GM21447 (cell line): ENCODE measurements around the gene ARL4C.
"Not testable (repeated sequence)": the region's sequence is repeated elsewhere in the genome, so short reads cannot be mapped to it uniquely, and the experiment has no call there.

Experiments
- ATAC-seq: cut with Tn5 transposase; IDR thresholded peaks from one replicate; pipeline ENCODE4 v1.9.1; 2021; ENCODE audit not compliant: unreplicated experiment

ARL4C gene

DNA sequence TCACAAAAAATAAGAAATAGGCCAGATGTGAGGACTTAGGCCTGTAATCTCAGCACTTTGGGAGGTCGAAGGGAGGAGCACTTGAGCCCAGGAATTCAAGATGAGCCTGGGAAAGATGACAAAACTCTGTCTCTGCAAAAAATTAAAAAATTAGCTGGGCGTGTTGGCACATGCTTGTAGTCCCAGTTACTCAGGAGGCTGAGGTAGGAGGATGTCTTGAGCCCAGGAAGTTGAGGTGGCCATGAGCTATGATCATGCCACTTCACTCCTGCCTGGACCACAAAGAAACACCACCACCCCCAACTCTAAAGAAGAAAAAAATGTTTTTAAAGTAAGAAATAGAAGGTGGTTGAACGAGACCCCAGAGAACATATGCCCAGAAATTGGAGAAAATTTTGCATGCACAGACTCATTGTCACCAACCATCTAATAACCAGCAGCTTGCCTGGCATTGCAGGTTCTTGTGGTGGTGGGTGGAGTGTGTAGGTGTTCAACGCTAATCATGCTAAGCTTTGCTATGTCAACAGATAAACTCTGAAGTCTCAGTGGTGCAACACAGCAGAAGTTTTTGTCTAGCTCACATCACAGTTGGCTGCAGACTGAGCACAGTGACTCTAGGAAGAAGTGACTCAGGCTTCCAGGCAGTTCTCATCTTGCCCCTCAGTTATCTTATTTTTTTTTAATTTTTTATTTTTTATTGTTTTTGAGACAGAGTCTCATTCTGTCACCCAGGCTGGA, 18.6 kb downstream of the ARL4C start:
- no peak for ATAC-seq

DNA sequence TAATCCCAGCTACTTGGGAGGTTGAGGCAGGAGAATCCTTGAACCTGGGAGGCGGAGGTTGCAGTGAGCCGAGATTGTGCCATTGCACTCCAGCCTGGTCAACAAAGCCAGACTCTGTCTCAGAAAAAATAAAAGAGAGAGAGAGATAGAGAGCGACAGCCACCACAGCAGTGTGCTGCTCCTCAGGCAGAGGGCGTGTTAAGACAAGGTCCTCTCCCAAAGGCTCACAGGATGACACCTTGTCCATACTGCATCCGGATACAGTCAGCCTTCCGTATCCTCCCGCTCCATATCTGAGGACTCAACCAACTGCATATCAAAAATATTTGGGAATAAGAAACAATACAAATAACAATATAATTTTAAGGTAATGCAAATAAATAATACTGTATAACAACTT, 20.1 kb downstream of the ARL4C start:
- no peak for ATAC-seq

DNA sequence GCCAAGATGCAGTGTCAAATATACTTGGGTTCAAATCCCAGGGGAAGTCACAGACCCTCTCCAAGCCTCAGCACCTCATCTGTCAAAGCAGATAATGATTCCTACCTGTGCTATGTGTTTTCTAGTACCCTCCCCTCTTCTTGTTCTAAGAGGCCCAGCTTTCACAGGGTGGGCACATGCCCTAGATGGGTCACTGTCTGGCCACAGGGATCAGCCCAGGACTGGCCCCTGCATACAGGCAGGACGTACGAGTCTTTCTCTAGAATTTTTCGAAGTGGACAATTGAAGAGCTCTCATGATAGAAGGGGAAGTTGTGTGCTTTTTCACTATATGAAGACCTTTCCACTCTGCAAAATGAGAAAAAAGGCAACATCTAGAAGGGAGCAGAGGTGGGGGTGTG, 22.2 kb downstream of the ARL4C start:
- ATAC-seq: no peak

DNA sequence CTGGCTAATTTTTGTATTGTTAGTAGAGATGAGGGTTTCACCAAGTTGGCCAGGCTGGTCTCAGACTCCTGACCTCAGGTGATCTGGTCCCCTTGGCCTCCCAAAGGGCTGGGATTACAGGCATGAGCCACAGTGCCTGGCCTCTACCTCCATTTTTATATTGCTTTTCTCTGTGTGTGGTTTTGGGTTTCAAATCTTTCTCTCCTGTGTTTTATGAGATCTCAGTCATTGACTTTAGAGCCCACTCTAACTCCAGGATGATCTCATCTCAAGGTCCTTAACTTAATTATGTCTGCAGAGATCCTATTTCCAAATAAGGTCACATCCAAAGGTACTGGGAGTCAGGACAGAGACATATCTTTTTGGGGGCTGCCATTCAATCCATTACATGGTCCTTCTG, 24.7 kb downstream of the ARL4C start:
- ATAC-seq: no peak

DNA sequence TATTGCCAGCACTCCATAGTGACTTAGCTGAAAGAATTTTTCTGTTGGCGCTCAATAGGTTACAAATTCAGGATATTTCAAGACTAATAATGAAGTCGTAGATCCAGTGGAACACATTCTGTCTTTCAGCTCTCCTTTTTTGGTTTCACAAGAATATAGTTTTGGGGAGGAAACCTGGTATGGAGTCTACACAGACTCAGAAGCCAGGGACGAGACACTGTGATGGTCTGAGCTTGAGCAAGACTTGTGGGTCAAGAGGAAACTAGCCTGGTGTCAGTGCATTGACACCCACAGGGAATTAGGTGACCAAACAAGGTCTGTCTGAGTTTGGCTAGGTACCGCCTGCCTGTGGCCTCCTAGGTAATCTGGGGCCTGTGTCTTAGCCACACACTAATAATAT, 26.9 kb downstream of the ARL4C start:
- no peak for ATAC-seq

DNA sequence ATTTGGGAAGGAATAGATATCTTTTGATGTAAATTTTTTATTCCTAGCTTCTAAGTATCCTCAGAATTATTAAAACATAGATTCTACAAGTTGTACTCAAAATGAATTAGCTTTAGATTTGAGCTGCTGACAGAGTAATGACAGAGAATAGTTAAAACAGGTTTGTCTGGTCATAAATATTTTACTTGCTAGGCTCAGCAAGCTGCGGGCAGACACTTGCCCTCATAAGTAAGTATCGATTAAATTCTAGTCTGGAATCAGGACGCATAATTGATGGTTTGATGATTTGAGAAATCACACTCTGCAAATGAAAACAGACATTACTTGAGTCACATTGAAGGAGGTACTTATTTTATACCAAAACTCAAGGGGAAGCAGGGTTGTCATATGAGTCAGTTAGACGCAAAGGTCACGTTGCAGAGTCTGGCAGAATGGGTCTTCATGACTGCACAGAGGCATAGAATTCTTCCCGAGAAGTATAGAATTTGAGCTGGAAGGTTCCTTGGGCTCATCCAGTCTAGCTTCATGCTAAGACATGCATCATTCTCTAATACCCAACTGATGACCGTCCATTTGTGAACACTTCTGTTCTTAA, 27.5 kb downstream of the ARL4C start:
- ATAC-seq: no peak

DNA sequence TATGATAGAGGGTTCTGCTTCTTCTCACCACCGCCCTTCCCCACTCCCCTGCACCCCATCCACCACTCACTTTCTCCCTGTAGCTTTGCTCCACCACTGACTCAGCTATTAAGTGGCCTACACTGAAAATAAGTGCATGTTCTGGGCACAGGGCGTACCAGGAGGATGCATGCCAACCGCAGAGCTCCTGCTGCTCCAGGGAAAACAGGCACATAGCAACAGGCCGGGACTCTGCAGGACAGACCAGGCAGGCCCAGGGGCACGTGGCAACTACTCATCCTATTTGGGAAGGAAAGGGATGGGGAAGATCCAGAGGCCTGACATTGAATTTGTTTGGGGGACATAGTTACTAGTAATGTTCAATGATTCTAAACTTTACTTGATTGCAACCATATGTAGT, 28.4 kb downstream of the ARL4C start:
- no peak for ATAC-seq

DNA sequence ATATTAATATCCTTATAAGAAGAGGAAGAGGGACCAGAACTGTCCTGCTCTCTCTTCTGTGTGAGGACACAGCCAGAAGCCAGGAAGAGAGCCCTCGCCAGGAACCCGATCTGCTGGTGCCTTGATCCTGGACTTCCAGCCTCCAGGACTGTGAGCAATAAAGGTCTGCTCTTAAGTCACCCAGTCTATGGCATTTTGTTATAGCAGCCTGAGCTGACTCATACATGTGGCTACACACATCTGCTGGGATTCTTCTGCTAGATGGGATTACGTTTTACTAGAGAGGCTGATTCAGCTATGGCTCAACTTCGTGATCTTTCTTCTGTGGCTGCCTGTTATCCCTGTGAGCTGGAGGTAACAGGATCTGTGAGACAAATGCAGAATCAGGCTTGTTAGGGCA, 29.6 kb downstream of the ARL4C start:
- no peak for ATAC-seq

DNA sequence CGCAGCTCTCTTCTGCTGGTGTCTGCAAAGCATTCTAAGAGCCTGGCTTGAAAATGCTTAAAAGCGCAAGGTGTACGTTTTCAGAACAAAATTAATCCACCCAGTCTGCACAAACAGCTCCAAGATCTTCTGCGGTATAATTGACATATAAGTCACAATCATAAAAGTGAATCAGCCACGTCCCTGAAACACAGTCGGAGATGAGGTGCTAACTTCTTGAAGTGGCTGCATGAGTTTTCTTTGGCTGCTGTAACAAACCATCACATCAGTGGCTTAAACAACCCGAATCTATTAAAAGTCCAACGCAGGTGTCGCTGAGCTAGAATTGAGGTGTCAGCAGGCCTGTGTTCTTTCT, 32.6 kb downstream of the ARL4C start:
- no peak for ATAC-seq

DNA sequence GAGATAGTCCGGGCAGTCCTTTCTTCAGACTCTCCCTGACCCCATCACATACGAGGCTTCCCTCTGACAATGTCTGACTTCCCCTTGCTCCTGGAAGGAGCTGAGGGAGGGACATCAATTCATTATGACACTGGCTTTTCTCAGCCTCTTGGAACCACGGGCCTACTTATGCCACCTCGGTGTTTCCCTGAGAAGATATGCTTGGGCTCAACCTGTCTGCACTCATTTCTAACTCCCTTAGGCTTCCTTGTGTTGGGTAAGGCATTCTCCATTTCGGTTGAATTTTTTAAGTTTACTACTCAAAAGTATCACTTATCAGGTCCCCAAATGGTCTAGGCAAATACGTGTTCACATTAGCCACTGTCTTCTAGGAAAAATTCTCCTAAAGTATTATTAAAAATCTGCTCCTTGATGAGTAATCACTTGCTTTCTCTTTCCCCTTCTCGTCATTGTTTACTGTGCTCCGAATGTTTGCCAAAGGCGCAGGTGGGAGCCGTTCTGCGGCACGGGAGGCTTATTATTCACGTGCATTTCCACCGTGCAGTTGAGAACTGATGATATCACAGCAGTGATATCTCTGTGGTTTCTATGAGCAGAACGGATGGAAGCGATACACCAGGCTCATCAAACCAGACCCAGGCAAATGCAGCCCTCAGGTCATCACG, 33.1 kb downstream of the ARL4C start:
- no peak for ATAC-seq

DNA sequence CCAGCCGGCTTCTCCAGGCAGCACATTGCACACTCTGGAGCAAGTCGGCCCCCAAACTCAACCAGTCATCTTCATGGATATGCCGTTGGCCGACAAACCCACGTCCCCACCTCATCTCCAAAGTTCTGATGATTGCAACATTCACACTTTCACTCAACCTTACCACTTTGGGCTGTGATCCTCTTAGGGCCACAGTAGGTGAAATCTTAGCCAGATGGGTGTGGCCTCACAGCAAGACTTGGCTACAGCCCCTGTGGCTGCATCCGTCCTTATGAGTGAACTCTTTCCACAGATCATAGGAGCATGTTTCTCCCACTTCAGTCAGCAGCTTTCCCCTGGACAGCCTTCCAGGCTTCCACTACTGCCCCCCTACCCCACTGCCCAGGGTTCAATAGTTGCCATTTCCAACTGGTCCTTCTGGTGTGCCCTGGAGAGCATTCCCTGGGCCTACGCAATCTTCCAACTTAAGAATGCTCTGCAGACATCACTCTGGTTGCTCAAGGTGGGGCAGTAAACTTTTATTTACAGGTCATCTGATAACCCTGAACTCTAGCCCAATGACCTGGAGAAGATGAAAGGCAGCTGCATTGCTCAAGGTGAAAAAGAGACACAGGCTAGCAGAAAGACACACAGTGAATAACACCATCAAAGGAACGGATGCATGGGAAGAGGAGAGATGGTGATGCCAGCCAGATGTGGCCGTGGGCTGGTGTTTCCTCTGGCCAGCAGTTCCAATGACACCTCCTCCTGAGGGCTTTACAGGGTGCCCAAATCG, 34.5 kb downstream of the ARL4C start:
- ATAC-seq: no peak

DNA sequence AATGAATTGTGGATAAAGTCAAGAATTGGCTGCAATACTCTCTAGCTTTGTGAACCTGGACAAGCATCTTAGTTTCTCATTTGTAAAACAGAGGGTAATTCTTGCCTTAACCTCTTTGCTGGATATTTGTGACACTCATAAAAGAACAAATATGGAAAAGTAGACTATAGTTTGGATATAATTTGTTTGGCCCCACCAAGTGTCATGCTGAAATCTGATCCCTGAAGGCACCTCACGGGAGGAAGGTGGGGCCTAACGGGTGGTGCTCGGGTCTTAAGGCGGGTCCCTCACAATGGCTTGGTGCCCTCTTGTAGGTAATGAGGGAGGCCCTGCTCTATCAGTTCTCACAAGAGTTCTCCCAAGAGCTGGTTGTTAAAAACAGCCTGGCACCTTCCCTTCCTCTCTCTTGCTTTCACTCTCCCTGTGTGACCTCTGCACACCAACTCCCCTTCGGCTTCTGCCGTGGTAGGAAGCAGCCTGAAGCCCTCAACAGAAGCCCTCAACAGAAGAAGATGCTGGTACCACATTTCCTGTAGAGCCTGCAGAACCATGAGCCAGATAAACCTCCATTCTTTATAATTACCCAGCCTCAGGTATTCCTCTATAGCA, 37.4 kb downstream of the ARL4C start:
- no peak for ATAC-seq

DNA sequence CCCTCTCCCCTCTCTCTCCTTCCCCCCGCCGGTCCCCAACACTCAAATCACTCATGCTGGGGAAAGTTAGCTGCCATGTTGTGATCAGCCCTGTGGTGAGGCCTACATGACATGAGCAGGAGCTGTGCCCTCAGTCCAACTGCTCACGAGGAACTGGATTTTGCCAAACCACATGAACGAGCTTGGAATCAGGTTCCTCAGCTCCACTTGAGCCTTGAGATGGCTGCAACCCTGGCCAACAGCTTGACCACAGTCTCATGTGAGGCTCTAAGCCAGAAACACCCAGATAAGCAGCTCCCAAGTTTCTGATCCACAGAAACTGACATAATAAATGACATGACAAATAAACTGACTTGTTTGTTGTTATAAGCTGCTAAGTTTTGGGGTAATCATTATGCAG, 38.4 kb downstream of the ARL4C start:
- ATAC-seq: no peak

DNA sequence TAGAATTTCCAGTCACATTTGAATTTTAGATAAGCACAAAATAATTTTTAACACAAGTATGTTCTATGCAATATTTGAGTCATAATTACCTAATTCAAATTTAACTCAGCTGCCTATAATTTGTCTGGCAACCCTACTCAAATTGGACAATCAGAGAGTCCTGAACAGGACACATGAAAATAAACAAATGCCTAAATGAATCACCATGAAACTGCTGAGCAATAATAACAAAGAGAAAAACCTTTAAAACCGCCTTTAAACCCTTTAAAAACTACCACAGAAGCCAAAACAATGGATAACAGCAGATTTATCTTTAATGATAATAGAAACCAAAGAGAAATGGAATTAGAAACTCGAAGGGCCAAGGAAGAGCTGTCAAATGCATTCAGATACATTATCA, 39.5 kb downstream of the ARL4C start:
- ATAC-seq: no peak

DNA sequence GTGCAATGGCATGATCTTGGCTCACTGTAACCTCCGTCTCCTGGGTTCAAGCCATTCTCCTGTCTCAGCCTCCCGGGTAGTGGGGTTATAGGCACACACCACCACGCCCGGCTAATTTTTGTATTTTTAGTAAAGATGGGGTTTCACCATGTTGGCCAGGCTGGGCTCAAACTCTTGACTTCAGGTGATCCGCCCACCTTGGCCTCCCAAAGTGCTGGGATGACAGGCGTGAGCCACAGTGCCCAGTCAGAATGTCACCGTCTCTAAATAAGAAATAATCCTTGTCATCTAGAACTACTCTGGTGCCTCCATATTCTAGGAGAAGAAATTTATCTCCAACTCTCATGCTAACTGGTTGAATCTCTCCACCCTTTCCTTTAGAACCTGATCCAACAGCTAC, 41.6 kb downstream of the ARL4C start:
- ATAC-seq: not testable (repeated sequence)

DNA sequence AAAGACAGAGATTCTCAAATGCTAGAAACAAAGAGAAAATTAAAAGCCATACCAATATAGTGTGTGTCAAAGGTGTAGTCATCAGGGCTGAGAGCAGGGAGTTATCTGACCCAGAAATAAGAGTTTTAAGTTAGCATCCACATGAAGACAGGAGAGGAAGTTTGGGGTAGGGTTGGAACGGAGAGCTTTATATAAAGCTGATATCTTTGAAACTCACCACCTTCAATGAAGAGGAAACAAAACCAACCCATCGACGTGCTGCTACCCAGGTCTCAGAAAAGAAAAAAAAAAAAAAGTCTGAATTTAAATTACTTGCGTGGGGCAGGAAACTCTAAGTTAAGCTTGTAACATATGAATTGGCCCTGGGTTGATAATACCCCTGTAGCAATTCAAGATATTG, 42.4 kb downstream of the ARL4C start:
- ATAC-seq: no peak

DNA sequence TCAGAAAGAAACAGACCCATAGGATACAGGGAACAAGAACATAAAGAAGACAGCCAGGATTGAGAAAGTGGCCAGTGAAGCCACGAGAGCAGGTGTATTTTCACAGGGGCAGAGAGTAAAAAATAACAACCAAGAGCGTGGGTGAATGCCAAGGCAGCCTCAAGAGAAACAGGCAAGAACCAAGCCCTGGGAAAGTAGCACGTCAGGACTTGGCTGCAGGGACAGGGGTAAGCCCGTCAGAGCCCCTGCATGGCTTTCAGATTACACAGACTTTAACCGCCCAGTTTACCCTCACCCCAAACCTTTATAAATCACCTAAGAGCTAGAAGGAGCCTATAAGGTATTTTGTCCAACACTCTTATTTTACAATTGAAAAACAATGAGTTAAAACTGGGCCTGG, 43.7 kb downstream of the ARL4C start:
- no peak for ATAC-seq

DNA sequence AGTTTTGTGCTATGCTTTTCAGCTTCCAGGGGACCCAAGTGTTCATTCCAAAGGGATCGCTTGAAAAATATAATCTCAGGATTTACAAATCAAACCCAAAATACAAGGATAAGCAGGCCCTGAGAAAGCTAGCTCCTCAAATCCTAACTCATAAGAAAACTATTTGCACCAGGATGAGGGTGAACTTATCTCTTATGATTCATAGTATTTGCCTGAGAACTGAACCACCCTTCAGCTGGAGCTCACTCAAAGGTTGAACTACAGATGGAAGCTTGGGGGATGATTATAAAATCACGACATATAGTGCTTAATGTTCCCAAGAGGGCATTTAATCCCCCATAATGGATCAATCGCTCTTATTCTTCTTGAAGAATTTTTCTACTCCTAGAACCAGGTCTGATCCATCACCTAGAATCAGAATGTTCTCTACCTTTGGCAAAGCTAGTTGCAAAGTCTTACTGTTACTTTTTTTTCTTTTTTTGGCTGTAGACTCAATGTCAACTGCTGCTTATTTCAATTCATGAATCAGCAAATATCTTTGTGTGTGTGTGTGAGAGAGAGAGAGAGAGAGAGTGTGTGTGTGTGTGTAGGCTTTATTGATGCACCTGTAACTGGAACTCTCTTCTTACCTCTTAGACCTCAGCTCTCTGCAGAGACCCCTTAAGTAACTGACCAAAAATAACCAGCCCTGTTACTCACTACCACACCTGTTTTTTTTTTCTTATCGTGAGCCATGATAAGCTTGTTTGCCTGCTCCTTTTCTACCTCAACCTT, 44.8 kb downstream of the ARL4C start:
- ATAC-seq: no peak

DNA sequence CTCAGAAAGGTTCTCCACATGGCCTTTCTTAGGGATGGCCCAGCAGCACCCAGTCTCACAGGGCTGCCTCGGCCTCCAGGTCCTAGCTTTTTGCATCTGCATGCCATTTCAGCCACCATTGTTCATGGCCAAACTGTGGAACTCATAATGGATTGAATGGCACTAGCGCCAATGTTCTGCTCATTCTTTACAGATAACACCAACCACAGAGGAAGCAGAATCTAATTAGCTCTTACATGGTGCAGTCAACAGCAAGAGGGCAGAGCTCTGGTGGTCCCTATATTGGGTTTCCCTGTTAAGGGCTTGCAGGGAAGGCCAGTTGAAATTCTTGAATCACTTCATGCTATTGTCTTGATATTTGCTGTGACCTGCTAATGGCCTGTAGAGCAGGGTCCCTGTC, 45.6 kb downstream of the ARL4C start:
- ATAC-seq: no peak

DNA sequence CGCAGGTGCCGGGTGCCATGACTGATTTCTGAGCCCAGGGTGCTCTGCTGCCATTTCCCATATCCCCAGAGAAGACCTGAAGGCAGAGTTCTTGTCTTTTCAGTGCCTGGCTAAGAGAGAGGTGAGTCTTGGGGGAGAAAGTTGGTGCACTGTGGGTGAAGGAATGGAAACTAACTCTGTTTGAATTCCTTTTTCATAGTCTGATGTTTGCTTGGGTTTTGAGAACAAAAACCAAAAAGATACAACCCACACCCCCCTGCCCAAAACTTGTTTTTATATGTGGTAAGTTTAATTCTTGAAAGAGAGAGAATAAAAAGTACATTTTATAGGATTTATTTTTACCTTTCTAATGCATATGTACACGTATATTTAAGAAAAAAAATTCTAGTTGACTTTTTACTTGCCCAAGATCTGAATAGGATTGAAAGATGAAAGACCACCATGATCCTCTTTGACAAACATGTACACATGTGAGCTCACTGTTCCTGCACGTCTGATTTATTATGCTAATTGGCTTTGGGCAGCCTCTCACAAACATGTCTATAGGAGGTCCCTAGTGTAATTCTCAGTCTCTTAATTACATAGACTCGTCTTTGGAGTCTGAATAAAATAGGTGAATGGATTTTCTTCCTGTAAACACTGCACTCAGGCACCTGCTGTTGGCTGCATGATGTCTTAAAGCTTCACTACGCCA, 46.3 kb downstream of the ARL4C start:
- no peak for ATAC-seq
